ENCODE results near the gene G0S2. TPM values are rescaled to one million over a fixed set of nuclear protein-coding genes. Genes with fewer than 3 reads are reported as not detected.

G0S2 gene
- total RNA-seq, 1 donor from 2014 or later, result 41.0 TPM

GRCh38 chr1:209678981-209679539 lies 3.8 kb downstream of the G0S2 start:
- TF ChIP-seq CTCF (conservative IDR thresholded peaks at IDR 0.05; ENCODE audit: low read depth, low read length), result no peak
- H3K4me3 ChIP-seq (ENCODE audit: low read depth, low read length), result no peak overlapping the region
- no peak for DNase-seq (ENCODE audit: low read depth)

- TF ChIP-seq CTCF (conservative IDR thresholded peaks at IDR 0.05; ENCODE audit: low read depth, low read length), result no peak
- H3K4me3 ChIP-seq (ENCODE audit: low read depth, low read length), result no peak overlapping the region
- no peak for DNase-seq (ENCODE audit: low read depth)
Measured at GRCh38 chr1:209685821-209686220, 10.6 kb downstream of the G0S2 start.

DNA sequence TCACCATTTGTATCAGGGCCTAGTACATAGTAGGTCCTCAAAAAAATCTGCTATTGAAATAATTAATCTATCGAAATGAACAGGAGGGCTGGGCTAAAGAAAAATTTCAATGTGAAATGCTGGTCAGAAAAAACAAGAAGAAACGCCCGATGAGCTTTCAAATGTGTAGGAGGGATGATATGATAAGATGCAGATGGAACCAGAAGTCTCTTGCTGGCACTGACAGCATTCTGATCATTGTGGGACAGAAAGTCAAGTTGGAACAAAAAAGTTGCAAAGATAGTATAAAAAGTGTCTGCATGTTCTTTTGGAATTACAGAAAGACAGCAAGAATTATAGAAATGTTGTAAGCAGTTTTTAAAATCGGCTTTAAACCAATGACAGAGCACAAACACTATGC lies 11.1 kb downstream of the G0S2 start:
- H3K4me3 ChIP-seq (ENCODE audit: low read depth, low read length), result no peak overlapping the region
- no peak for DNase-seq (ENCODE audit: low read depth)
- TF ChIP-seq CTCF (conservative IDR thresholded peaks at IDR 0.05; ENCODE audit: low read depth, low read length), result no peak

GRCh38 chr1:209688746-209689234 lies 13.6 kb downstream of the G0S2 start:
- DNase-seq (ENCODE audit: low read depth), result no peak
- TF ChIP-seq CTCF (conservative IDR thresholded peaks at IDR 0.05; ENCODE audit: low read depth, low read length), result no peak
- H3K4me3 ChIP-seq (ENCODE audit: low read depth, low read length), result no peak overlapping the region

GRCh38 chr1:209689477-209689876 lies 14.3 kb downstream of the G0S2 start:
- DNase-seq (ENCODE audit: low read depth), result no peak
- TF ChIP-seq CTCF (conservative IDR thresholded peaks at IDR 0.05; ENCODE audit: low read depth, low read length), result no peak
- H3K4me3 ChIP-seq (ENCODE audit: low read depth, low read length), result no peak overlapping the region

- DNase-seq (ENCODE audit: low read depth), result no peak
- TF ChIP-seq CTCF (conservative IDR thresholded peaks at IDR 0.05; ENCODE audit: low read depth, low read length), result no peak
Measured at GRCh38 chr1:209691237-209691636, 16.0 kb downstream of the G0S2 start.

DNA sequence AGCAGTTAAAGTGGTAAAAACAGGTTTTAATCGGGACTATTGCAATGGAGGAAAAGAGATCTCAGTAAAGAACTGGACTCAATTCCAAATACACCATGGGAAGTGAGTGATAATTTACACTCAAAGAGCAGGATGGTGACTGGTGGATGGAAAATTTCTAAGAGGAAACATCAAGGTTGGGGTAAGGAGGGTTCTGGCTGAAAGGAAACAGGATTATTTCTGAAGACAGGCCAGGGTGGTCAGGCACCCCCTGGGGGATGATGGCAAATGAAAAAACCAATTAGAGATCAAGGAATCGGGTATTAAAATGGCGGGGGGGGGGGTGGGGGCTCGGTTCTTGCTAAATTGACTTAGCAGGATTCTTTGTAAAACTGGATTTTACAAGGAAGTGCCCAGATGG lies 17.1 kb downstream of the G0S2 start:
- no peak for TF ChIP-seq CTCF (conservative IDR thresholded peaks at IDR 0.05; ENCODE audit: low read depth, low read length)

More at GRCh38 chr1:209691237-209691636, 16.0 kb downstream of the G0S2 start:
- H3K4me3 ChIP-seq (ENCODE audit: low read depth, low read length), result no peak overlapping the region

More for the DNA sequence above, 17.1 kb downstream of the G0S2 start:
- H3K4me3 ChIP-seq (ENCODE audit: low read depth, low read length), result no peak overlapping the region
- DNase-seq (ENCODE audit: low read depth), result no peak
